Bronchial epithelial cell (primary cell): ENCODE results near the gene KDM4B. TPM values are rescaled to one million over a fixed set of nuclear protein-coding genes. Genes with fewer than 3 reads are reported as not detected.

Source experiments
- DNase-seq: peaks from one replicate; pipeline ENCODE4 v3.0.0-alpha.2; 2010; ENCODE audit warnings: low read depth
- FAIRE-seq: peaks from 2 replicates; lab custom pipeline; 2011; peaks lifted over from hg19 to GRCh38; lab: Jason Lieb, UNC
- H3K27me3 ChIP-seq: 2 replicates; pipeline ENCODE4 v1.5.1; 2011; ENCODE audit warnings: low read length; ENCODE audit not compliant: control insufficient read depth, insufficient read depth
- H3K36me3 ChIP-seq: 2 replicates; pipeline ENCODE4 v1.5.1; 2011; ENCODE audit warnings: low read length; ENCODE audit not compliant: control insufficient read depth, insufficient read depth
- H3K4me3 ChIP-seq: 2 replicates; pipeline ENCODE4 v1.5.1; 2011; ENCODE audit warnings: mild to moderate bottlenecking, low read depth, low read length, control low read depth
- total RNA-seq: library from RNA; depleted of rRNA; stranded (reverse); fragments of >200 nt; gene quantifications from 2 replicates; pipeline ENCODE4 v1.2.1, GENCODE V29; 2014
- TF ChIP-seq, protein P1 (sequence below): IDR thresholded peaks from 2 replicates; pipeline ENCODE4 v1.5.1; 2011; ENCODE audit warnings: mild to moderate bottlenecking, moderate library complexity, low read length, control low read depth, inconsistent platforms; ENCODE audit not compliant: insufficient read depth, severe bottlenecking

KDM4B gene
- total RNA-seq, 1 donor from 2014 or later = 12.6 TPM

DNA sequence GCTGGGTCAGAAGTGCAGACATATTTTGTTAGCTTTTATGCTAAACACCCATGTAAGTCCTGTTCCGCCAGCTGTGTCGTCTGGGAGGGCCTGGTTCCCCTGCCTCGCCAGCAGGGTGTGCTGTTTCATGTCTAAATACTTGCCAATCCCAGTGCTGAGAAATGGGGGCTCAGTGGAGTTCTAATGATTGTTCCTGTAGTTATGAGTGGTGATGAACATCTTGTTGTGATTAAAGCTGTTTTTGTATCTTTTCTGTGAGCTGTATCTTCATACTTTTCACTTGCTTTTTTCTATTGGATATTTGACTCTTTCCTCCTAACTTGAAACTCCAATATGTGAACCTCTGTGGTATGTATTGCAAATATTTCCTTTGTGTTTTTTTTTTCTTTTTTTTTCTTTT is 32.7 kb downstream of the KDM4B start:
- no peak for FAIRE-seq
- Histone ChIP-seq H3K36me3 (peaks cover 7% of the 10 kb centered on the region), H3K4me3 (no peak overlapping the region), H3K27me3 (no peaks in the 10 kb centered on the region)
- peak; percentile 40 for DNase-seq
- TF ChIP-seq, protein P1, sequence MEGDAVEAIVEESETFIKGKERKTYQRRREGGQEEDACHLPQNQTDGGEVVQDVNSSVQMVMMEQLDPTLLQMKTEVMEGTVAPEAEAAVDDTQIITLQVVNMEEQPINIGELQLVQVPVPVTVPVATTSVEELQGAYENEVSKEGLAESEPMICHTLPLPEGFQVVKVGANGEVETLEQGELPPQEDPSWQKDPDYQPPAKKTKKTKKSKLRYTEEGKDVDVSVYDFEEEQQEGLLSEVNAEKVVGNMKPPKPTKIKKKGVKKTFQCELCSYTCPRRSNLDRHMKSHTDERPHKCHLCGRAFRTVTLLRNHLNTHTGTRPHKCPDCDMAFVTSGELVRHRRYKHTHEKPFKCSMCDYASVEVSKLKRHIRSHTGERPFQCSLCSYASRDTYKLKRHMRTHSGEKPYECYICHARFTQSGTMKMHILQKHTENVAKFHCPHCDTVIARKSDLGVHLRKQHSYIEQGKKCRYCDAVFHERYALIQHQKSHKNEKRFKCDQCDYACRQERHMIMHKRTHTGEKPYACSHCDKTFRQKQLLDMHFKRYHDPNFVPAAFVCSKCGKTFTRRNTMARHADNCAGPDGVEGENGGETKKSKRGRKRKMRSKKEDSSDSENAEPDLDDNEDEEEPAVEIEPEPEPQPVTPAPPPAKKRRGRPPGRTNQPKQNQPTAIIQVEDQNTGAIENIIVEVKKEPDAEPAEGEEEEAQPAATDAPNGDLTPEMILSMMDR = peak; percentile 68

GRCh38 chr19:5002143-5002542 is 33.2 kb downstream of the KDM4B start:
- FAIRE-seq = no peak
- DNase-seq = peak; percentile 68
- TF ChIP-seq, protein P1 = no peak
- H3K27me3 ChIP-seq = no peaks in the 10 kb centered on the region
- H3K36me3 ChIP-seq = peaks cover 8% of the 10 kb centered on the region
- H3K4me3 ChIP-seq = no peak overlapping the region

DNA sequence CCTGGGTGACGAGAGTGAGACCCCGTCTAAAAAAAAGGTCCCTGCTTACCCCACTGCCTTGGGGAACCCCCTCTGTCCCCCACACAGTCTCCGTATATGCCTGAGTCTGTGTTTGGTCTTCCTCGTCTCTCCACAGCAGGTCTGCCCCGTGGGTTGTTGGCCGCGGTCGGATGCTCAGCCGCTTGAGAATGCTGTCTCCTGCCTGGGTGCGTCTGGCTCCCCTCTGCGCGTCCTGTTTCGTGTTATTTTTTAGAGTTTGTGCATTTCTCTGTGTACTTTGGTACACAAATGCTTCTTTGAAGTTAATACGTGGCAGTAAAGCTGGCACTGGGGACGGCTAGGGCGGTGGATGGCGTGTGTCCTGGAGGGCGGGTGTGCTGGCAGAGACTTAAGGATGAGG is 34.9 kb downstream of the KDM4B start:
- TF ChIP-seq, protein P1 = no peak
- H3K4me3 ChIP-seq = no peak overlapping the region
- H3K36me3 ChIP-seq = peaks cover 4% of the 10 kb centered on the region
- no peaks in the 10 kb centered on the region for H3K27me3 ChIP-seq
- FAIRE-seq (no peak), DNase-seq (no peak)

DNA sequence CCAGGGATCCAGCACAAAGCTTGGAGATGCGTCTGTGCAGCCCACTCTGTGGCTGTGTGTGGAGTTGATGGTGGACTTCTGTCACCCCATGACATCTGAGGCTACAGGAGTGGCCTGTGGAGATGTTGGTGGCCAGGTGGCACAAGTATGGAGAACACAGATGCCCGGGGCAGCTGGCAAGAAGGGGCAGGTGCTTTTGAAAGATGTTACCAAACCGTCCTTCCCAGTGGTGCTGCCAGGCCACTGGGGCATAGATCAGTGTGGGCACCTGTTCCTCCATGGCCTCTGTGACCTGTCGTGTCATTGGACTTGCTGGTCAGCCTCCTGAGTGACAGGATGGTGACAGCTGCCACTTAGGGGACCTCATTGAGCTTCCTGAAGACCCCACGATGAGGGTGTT is 36.2 kb downstream of the KDM4B start:
- TF ChIP-seq, protein P1 = no peak
- H3K36me3 ChIP-seq = peaks cover 4% of the 10 kb centered on the region
- no peaks in the 10 kb centered on the region for H3K27me3 ChIP-seq
- no peak overlapping the region for H3K4me3 ChIP-seq
- DNase-seq = no peak
- FAIRE-seq = peak; percentile 83

DNA sequence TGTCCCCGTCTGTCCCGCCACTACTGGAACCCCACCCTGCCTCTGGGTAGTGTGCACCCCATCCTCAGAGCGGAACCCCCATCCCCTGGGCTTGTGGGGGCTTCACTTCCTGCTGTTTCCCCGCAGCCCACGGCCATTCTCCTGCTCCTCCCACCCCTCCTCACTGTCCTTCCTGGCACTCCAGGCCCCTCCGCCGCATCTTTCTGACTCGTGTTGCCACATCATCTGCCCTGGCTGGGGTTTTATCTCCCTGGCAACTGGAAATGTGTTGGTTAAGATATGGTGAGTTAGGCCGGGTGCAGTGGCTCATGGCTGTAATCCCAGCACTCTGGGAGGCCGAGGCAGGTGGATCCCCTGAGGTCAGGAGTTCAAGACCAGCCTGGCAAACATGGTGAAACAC is 37.3 kb downstream of the KDM4B start:
- FAIRE-seq (no peak), DNase-seq (no peak)
- TF ChIP-seq, protein P1 = no peak
- Histone ChIP-seq H3K4me3 (no peak overlapping the region), H3K27me3 (no peaks in the 10 kb centered on the region), H3K36me3 (peaks cover 4% of the 10 kb centered on the region)

DNA sequence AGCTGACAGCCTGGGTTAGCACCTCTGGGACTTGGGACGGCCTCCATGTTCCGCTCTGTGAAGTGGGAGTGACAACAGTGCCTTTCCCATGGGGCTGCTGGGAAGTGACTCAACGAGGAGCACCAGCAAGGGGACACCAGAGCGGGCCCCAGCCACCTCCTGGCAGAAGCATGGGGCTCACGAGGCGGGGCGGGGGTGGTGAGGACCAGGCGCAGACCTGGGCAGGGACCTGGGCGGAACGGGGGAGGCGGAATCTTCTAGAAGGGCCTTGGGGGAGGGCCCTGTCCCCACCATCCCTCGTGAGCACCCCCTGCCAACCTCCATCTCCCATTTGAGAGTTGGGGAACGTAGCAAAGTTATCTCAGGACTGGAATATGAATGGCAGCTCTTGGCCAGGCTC is 37.9 kb downstream of the KDM4B start:
- no peaks in the 10 kb centered on the region for H3K27me3 ChIP-seq
- TF ChIP-seq, protein P1 = no peak
- FAIRE-seq = no peak
- DNase-seq = no peak
- H3K4me3 ChIP-seq = no peak overlapping the region
- peaks cover 5% of the 10 kb centered on the region for H3K36me3 ChIP-seq
